ENCODE measurements around the gene GPC5. TPM values are rescaled to one million over a fixed set of nuclear protein-coding genes. Genes with fewer than 3 reads are reported as not detected.

Gene GPC5
- total RNA-seq, 1 experiment from 2014 or later = 0.15 TPM

- WGBS (ENCODE audit: extremely low coverage, insufficient read length, low lambda C conversion rate) = no CpG with 5 or more reads among the region's 1 CpG
- H3T11ph ChIP-seq (ENCODE audit: low read length) = no peak overlapping the region
- no peak overlapping the region for H2AFZ ChIP-seq (ENCODE audit: low read length)
- Mint-ChIP-seq H3K27ac (no peak overlapping the region), H3K9me3 (no peaks in the 10 kb centered on the region), H3K27me3 (ENCODE audit: low read depth) (no peaks in the 10 kb centered on the region), H3K4me1 (peaks cover 8 to 21% of the 10 kb centered on the region in 2 experiments), H3K36me3 (ENCODE audit: insufficient read depth in 1 of 3, low read depth in 3 of 3) (no peaks in the 10 kb centered on the region), H3K4me3 (no peak overlapping the region)
- H3K18ac ChIP-seq (ENCODE audit: insufficient read length, low read depth, low read length) = no peak overlapping the region
- H3K4ac ChIP-seq (ENCODE audit: low read depth, low read length) = no peak overlapping the region
- no peak overlapping the region for H3K23ac ChIP-seq (ENCODE audit: insufficient read length, low read depth, low read length)
- peaks cover 4% of the 10 kb centered on the region; the same call in 1 of the 2 replicates for H3K4me1 ChIP-seq (ENCODE audit: insufficient read depth, low read length)
- H3K79me2 ChIP-seq (ENCODE audit: insufficient read depth, low read length) = no peaks in the 10 kb centered on the region
- H4K5ac ChIP-seq (ENCODE audit: insufficient read length, low read depth, low read length) = no peak overlapping the region
- H3K9ac ChIP-seq (ENCODE audit: extremely low read depth, insufficient read length, low read length) = no peak overlapping the region
- no peak overlapping the region for H2BK20ac ChIP-seq (ENCODE audit: low read depth, low read length, poor library complexity, severe bottlenecking)
- H3K9me3 ChIP-seq (ENCODE audit: control insufficient read depth, low read depth, low read length) = no peaks in the 10 kb centered on the region
- H4K20me1 ChIP-seq (ENCODE audit: control insufficient read depth, insufficient read depth, insufficient read length) = no peaks in the 10 kb centered on the region
- no peak overlapping the region for H4K8ac ChIP-seq (replicated peaks; ENCODE audit: insufficient read length, low read depth, low read length)
- H3K79me1 ChIP-seq (ENCODE audit: insufficient read depth, low read depth, low read length, poor library complexity, severe bottlenecking) = no peaks in the 10 kb centered on the region
- no peak overlapping the region for H2BK120ac ChIP-seq (ENCODE audit: low read depth, low read length, poor library complexity, severe bottlenecking)
- no peak overlapping the region for H3K56ac ChIP-seq (ENCODE audit: insufficient read length, low read depth, low read length)
- H3K27me3 ChIP-seq (ENCODE audit: insufficient read depth, low read length) = no peaks in the 10 kb centered on the region
- peak; percentile 41 for TF ChIP-seq CTCF (conservative IDR thresholded peaks at IDR 0.05)
- no peak overlapping the region for H3K27ac ChIP-seq (ENCODE audit: insufficient read length, low read depth, low read length)
- no peak overlapping the region for H2AK5ac ChIP-seq (ENCODE audit: insufficient read length, low read length)
- no peak for DNase-seq
- no peak overlapping the region for H2BK5ac ChIP-seq (ENCODE audit: insufficient read length, low read length)
- H4K91ac ChIP-seq (ENCODE audit: insufficient read length, low read depth, low read length) = no peak overlapping the region
- no peak overlapping the region for H2BK15ac ChIP-seq (ENCODE audit: low read depth, low read length)
- no peak overlapping the region for H3K14ac ChIP-seq (ENCODE audit: insufficient read depth, low read length)
- H2BK12ac ChIP-seq (ENCODE audit: insufficient read length, low read depth, low read length) = no peak overlapping the region
- no peak overlapping the region for H3K4me2 ChIP-seq (ENCODE audit: insufficient read depth, insufficient read length, low read length)
- H3K23me2 ChIP-seq (ENCODE audit: insufficient read length, low read depth, low read length, poor library complexity, severe bottlenecking) = no peaks in the 10 kb centered on the region
Measured at GRCh38 chr13:91805605-91806004, 407.2 kb downstream of the GPC5 start.

Data from H9 (cell line).